Measurements from ENCODE around the gene HYPK. TPM values are rescaled to one million over a fixed set of nuclear protein-coding genes. Genes with fewer than 3 reads are reported as not detected.

HYPK gene
- total RNA-seq, 2 experiments from 2014 or later, result 15.5 to 16.1 TPM

DNA sequence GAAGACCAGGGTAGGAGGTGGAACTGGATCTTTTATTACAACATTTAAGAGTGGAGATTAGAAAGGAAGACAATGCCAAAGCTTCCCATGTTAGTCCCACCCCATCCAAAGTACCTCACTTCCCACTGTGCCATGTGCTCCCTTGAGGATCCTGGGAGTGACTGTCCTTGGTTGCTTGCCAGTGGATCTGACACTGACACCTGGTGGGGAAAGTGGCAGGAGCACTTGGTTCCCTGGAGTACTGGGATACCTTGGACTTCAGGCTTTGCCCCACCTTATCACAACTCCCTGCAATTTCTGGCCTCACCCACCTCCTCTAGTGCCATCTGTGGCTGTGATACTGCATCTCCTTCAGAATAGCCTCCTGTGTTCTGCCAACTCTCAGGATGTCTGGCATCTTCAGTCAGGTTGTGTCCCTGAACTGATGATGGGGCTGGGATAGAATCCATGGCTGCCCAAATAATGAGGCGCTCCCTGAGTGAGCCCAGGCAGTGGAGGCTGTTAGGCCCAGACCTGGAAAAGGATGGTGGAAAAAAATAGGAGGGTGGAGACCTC, 24.9 kb upstream of the HYPK start:
- Mint-ChIP-seq H3K27ac (no peak overlapping the region), H3K9me3 (no peaks in the 10 kb centered on the region), H3K4me3 (peak overlapping the region; percentile 80), H3K27me3 (no peaks in the 10 kb centered on the region), H3K4me1 (ENCODE audit: low read depth) (peaks cover 29% of the 10 kb centered on the region), H3K36me3 (ENCODE audit: low read depth) (peaks cover 39% of the 10 kb centered on the region)
- intact Hi-C loops (cut with micrococcal nuclease), result no loop called here
- DNase-seq, result no peak
- CTCF ChIA-PET, result interaction anchor here (0.5 to 2.9 kb wide), 3 partner anchors 11 to 476 kb away, joined by 3 to 16 read pairs (median 6); no protein-coding TSS in a partner anchor
- TF ChIP-seq, protein P1, sequence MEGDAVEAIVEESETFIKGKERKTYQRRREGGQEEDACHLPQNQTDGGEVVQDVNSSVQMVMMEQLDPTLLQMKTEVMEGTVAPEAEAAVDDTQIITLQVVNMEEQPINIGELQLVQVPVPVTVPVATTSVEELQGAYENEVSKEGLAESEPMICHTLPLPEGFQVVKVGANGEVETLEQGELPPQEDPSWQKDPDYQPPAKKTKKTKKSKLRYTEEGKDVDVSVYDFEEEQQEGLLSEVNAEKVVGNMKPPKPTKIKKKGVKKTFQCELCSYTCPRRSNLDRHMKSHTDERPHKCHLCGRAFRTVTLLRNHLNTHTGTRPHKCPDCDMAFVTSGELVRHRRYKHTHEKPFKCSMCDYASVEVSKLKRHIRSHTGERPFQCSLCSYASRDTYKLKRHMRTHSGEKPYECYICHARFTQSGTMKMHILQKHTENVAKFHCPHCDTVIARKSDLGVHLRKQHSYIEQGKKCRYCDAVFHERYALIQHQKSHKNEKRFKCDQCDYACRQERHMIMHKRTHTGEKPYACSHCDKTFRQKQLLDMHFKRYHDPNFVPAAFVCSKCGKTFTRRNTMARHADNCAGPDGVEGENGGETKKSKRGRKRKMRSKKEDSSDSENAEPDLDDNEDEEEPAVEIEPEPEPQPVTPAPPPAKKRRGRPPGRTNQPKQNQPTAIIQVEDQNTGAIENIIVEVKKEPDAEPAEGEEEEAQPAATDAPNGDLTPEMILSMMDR (IDR thresholded peaks at IDR 0.05), result no peak
- ATAC-seq, result no peak
- POLR2A ChIA-PET, result interaction anchor here (0.6 to 3.5 kb wide), 11 partner anchors 10 to 944 kb away, joined by 3 to 30 read pairs (median 4); partner anchors contain the start of genes HYPK, SERF2 and SERINC4

DNA sequence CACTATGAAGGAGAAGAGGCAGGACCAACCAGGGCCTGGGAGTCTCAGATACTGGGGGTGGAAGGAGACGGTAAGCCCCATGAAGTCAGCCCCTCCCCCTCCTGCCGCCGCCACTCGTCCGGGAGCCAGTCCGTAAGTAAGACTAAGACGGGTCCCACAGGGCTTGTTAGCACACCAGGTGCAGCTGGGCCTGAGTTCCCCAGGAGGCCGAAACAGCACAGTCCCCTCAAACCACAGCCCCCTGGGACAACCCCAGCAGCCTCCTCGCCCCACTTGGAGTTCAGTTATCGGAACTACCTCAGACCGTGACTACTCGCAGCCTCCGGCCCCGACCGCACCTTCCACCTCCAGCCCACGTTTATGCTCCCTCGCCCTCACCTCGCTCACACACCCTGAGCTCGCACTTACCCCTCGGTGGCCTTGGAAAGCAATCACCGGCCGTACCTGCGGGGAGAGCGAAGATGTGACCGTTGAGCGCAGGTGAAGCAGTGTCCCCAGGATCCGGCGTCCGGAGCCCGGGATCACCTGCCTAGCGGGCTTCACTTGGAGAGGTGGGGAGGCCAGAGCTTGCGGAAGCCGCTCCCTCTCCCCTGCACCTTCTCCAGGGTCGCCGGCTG, 24.2 kb upstream of the HYPK start:
- Mint-ChIP-seq H3K27ac (peak overlapping the region; percentile 95), H3K36me3 (ENCODE audit: low read depth) (peaks cover 33% of the 10 kb centered on the region), H3K27me3 (no peaks in the 10 kb centered on the region), H3K9me3 (no peaks in the 10 kb centered on the region), H3K4me3 (peak overlapping the region; percentile 80), H3K4me1 (ENCODE audit: low read depth) (peaks cover 29% of the 10 kb centered on the region)
- POLR2A ChIA-PET, result interaction anchor here (0.9 to 3.5 kb wide), 16 partner anchors 11 to 943 kb away, joined by 3 to 30 read pairs (median 7); partner anchors contain the start of genes HYPK, MFAP1, PDIA3 and SERF2
- intact Hi-C loops (cut with micrococcal nuclease), result no loop called here
- TF ChIP-seq, protein P1 (IDR thresholded peaks at IDR 0.05), result no peak
- peak; percentile 62 for DNase-seq
- peak; percentile 12 for ATAC-seq
- CTCF ChIA-PET, result interaction anchor here (0.7 to 3.0 kb wide), 13 partner anchors 8 to 234 kb away, joined by 3 to 16 read pairs (median 5); partner anchors contain the start of genes HYPK, MFAP1, PDIA3 and SERINC4

DNA sequence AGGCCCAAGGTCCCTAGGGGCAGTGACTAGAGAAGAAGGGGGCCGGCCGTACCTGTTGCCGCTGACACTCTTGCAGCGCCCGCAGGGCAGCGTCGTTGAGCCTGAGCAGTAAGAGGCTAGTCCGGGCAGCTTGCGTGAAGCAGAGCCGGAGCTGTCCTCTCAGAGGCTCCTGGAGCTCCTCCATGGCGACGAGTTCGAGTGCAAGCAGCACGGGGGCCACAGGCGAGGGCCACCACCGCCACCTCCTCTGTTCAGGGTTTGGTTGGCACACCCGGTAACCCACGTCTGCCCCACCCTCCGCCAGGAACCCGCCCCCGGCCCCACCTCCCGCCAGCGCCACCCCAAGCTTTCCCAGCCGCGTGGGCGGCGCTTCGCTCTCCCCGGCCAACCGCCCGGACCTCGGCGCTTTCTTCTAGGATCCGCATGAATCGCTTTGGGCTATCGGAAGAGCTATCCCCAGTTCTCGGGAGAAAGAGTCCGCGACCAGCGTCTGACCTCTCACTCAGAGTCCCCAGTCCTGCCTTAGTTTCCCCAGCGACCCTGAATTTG, 23.6 kb upstream of the HYPK start, which contains the start of gene ELL3:
ELL3 (minus strand) TSS at position 249 of the 549 bp plus-strand sequence; CDS start at position 184, 65 bp downstream.
- no peaks in the 10 kb centered on the region for H3K27me3 Mint-ChIP-seq
- intact Hi-C loops (cut with micrococcal nuclease), result no loop called here
- peak within 1 kb of the TSS; percentile 95 for H3K27ac Mint-ChIP-seq
- ChIA-PET POLR2A (interaction anchor here (0.9 to 3.5 kb wide), 16 partner anchors 9 to 942 kb away, joined by 3 to 30 read pairs (median 7); partner anchors contain the start of genes HYPK, MFAP1, PDIA3 and SERF2), CTCF (interaction anchor here (0.6 to 3.0 kb wide), 20 partner anchors 8 to 287 kb away, joined by 3 to 17 read pairs (median 4); partner anchors contain the start of genes HYPK, MFAP1, PDIA3 and SERF2)
- TF ChIP-seq, protein P1 (IDR thresholded peaks at IDR 0.05), result no peak
- peak within 1 kb of the TSS; percentile 80 for H3K4me3 Mint-ChIP-seq
- peaks cover 29% of the 10 kb centered on the region for H3K36me3 Mint-ChIP-seq (ENCODE audit: low read depth)
- H3K9me3 Mint-ChIP-seq, result no peaks in the 10 kb centered on the region
- H3K4me1 Mint-ChIP-seq (ENCODE audit: low read depth), result peaks cover 29% of the 10 kb centered on the region
- peak; percentile 81 for DNase-seq
- peak; percentile 66 for ATAC-seq

DNA sequence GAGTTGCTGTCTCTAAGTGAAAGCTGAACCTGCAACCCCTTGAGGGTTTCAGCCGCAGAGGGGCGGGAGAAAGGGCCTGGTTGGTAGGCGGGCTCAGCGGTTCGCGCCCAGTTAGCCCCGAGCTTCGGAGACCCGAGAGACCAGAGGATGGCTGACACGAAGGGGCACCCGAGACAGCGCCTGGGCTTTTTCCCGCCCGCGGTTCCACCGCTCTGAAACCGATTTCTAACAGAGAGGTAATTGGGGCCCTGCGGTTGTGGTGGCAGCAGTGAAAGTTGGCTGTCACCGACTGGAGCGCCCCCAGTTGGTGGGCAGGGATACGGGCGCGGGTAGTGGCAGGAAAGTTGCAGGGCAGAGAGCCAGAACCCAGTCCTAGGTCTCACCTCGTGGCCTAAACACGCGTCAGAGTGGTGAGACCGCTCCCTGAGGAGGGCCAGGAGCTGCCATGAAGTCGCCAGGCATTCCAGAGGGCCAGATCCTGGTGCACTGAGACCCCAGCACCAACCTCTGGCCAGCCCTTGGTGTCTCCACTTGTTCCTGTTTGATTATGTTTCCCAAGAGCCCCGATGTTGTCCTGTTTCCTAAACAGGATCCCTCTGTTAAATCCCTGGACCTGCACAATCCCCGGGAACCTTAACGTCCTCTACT, 23.0 kb upstream of the HYPK start:
- intact Hi-C loops (cut with micrococcal nuclease), result no loop called here
- POLR2A ChIA-PET, result interaction anchor here (0.9 to 3.5 kb wide), 14 partner anchors 9 to 50 kb away, joined by 3 to 30 read pairs (median 8); partner anchors contain the start of genes HYPK, MFAP1, PDIA3 and SERF2
- H3K4me3 Mint-ChIP-seq, result peak overlapping the region; percentile 80

More for the DNA sequence above, 23.0 kb upstream of the HYPK start:
- H3K4me1 Mint-ChIP-seq (ENCODE audit: low read depth), result peaks cover 29% of the 10 kb centered on the region
- CTCF ChIA-PET, result interaction anchor here (0.6 to 3.0 kb wide), 21 partner anchors 9 to 288 kb away, joined by 3 to 17 read pairs (median 4); partner anchors contain the start of genes HYPK, MFAP1, PDIA3 and SERF2
- H3K9me3 Mint-ChIP-seq, result no peaks in the 10 kb centered on the region
- TF ChIP-seq, protein P1 (IDR thresholded peaks at IDR 0.05), result peak; percentile 70
- peak; percentile 86 for ATAC-seq
- no peaks in the 10 kb centered on the region for H3K27me3 Mint-ChIP-seq
- H3K27ac Mint-ChIP-seq, result peak overlapping the region; percentile 95
- H3K36me3 Mint-ChIP-seq (ENCODE audit: low read depth), result peaks cover 24% of the 10 kb centered on the region
- DNase-seq, result peak; percentile 96
